ENCODE measurements around the gene DCC.

The DCC gene

GRCh38 chr18:52715421-52715820, 375.4 kb downstream of the DCC start:
- no peak for DNase-seq

GRCh38 chr18:52715991-52716390, 376.0 kb downstream of the DCC start:
- no peak for DNase-seq

GRCh38 chr18:52716973-52717372, 377.0 kb downstream of the DCC start:
- peak; percentile 45 for DNase-seq

- no peak for DNase-seq
These were observed 382.9 kb downstream of the DCC start for GRCh38 chr18:52722904-52723303.

- DNase-seq, result peak; percentile 76
These were observed 383.6 kb downstream of the DCC start for GRCh38 chr18:52723550-52723970.

- no peak for DNase-seq
These were observed 391.1 kb downstream of the DCC start for GRCh38 chr18:52730972-52731619.

GRCh38 chr18:52738946-52739345, 398.9 kb downstream of the DCC start:
- DNase-seq, result no peak

GRCh38 chr18:52746986-52747385, 407.0 kb downstream of the DCC start:
- no peak for DNase-seq

GRCh38 chr18:52747869-52748268, 407.9 kb downstream of the DCC start:
- no peak for DNase-seq

GRCh38 chr18:52748343-52748742, 408.3 kb downstream of the DCC start:
- DNase-seq, result no peak

- DNase-seq, result no peak
These were observed 409.5 kb downstream of the DCC start for GRCh38 chr18:52749542-52749941.

GRCh38 chr18:52750995-52751394, 411.0 kb downstream of the DCC start:
- no peak for DNase-seq

- no peak for DNase-seq
These were observed 424.3 kb downstream of the DCC start for GRCh38 chr18:52764316-52764715.

- DNase-seq, result no peak
These were observed 426.1 kb downstream of the DCC start for GRCh38 chr18:52766002-52766545.

GRCh38 chr18:52781113-52781512, 441.1 kb downstream of the DCC start:
- no peak for DNase-seq

- DNase-seq, result no peak
These were observed 451.3 kb downstream of the DCC start for GRCh38 chr18:52791321-52791720.

GRCh38 chr18:52812834-52813233, 472.8 kb downstream of the DCC start:
- DNase-seq, result no peak

GRCh38 chr18:52813635-52814416, 473.8 kb downstream of the DCC start:
- DNase-seq, result peak; percentile 8

- no peak for DNase-seq
These were observed 475.7 kb downstream of the DCC start for GRCh38 chr18:52815651-52816050.

GRCh38 chr18:52816121-52816520, 476.1 kb downstream of the DCC start:
- DNase-seq, result no peak

GRCh38 chr18:52822160-52822559, 482.2 kb downstream of the DCC start:
- no peak for DNase-seq

GRCh38 chr18:52824126-52824525, 484.1 kb downstream of the DCC start:
- no peak for DNase-seq

- no peak for DNase-seq
These were observed 487.0 kb downstream of the DCC start for GRCh38 chr18:52826994-52827393.

GRCh38 chr18:52829320-52829719, 489.3 kb downstream of the DCC start:
- no peak for DNase-seq

Measured in fibroblast of upper back skin (primary cell).